ENCODE measurements around the gene CPXM2.

The CPXM2 gene

DNA sequence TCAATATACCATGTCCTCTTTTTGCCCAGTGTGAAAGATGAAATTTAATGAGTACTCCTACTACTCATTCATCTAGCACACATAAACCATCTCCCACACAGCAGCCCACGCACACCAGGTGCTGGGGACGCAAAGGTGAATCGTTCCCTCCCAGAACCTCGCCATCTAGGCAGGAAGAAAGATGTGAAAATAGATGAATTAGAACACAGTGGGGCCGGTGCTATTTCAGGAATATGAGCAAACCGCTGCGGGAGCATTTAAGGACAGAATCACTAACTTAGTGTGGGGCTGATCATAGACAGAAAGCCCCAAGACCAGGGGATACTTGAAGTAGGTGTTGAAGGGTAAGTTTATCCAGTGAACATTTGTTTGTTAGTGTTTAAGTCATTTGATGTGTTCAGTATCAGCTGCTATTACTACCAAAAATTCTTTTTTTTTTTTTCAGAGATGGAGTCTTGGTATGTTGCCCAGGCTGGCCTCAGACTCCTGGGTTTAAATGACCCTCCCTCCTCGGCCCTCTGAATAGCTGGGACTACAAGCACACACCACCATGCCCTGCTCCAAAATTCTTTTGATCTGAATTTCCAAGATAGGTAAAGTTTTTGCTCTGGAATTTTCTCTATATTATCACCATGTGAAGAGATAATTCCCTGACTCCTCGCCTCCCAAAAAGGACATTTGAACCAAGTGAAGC lies 48.8 kb downstream of the CPXM2 start:
- DNase-seq, result no peak

DNA sequence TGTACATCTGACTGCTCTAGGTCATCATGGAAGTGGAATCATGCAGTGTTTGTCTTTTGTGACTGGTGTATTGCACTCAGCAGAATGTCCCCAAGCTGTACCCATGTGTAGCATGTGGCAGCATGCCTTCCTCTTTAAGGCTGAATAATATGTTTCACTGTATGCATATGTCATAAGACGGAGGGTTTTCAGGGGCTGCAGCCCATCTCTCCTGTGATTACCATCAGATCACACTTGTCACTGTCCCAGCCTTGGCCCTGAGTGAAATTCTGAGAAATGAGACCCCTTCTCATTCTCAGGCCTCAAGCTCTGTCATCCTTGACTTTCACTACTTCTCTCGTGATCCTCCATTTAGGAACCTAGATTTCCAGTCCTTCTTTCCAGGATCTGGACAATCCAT lies 50.0 kb downstream of the CPXM2 start:
- no peak for DNase-seq

GRCh38 chr10:123841115-123841514 lies 50.5 kb downstream of the CPXM2 start:
- DNase-seq, result no peak

GRCh38 chr10:123840714-123841113 lies 50.9 kb downstream of the CPXM2 start:
- DNase-seq, result no peak

DNA sequence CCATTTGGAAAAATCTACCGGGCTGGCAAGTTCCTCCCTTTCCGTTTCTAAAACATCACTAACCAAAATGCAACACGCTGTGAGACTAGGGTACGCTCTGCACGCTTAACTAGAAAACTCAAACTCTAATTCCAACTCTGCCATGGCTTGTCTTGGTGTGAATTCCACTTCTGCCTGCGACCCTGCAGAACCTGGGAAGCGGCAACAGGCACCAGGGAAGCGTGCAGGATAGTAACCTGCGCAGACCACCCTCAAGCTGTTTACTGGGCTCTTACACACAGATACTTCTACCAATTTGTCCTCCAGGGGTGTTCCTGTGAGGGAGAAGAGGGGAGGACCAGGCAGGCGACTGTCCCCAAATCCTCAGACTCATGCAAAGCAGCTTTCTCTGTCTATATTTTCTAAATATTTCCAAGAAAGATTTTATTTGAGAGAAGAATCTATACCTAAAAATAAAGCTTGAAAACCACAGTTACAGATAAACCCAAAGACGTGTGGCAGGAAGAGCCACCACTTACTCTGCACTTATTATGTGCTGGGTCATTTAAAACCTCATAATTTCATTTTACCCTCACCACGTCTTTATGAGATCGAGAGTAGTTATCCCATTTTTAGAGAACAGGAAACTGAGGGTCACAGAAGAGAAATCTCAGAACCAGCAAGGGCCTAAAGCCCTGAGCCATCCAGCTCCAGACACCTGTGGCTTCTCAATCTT lies 52.9 kb downstream of the CPXM2 start:
- no peak for DNase-seq

GRCh38 chr10:123837756-123838155 lies 53.9 kb downstream of the CPXM2 start:
- DNase-seq, result no peak

- DNase-seq, result no peak
Measured at GRCh38 chr10:123836418-123837145, 55.0 kb downstream of the CPXM2 start.

DNA sequence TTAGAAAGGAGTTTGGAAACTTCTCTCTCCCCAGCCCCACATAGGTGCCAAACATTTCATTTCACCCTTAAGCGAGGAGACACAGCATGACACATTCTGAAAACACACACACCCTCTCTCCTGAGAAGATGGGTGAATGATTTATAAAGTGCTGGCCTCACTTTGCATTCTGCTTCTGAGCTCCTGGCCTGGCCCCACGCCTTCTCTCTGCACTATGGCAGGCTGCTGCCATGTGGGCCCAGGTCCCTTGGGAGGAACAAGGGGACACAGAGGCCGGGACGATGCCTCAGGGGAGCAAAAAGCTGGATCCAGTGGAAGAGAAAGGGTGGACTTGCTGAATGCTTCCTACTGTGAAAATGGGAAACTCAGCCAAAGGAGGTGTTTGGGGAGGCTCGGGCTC lies 56.0 kb downstream of the CPXM2 start:
- DNase-seq, result no peak

GRCh38 chr10:123833170-123833850 lies 58.3 kb downstream of the CPXM2 start:
- DNase-seq, result no peak

- DNase-seq, result no peak
Measured at GRCh38 chr10:123831259-123831658, 60.3 kb downstream of the CPXM2 start.

DNA sequence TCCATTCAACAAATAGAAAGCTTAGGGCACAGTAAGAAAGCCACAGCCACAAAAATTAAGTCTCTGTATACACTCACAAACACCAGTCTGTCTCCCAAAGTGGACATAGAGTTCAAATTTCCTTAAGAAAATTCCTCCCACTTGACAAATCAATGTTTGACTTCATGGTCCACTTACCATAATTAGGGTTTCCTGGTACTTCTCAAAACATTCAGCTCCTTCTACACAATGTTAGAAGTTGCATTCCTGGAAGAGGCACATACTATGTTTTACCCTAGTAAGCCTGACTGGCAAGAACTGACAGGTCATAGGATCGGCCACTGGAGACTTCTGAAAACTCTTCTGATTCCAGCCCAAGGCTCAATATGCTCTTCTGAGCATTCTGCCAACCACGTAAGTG lies 70.5 kb downstream of the CPXM2 start:
- no peak for DNase-seq

DNA sequence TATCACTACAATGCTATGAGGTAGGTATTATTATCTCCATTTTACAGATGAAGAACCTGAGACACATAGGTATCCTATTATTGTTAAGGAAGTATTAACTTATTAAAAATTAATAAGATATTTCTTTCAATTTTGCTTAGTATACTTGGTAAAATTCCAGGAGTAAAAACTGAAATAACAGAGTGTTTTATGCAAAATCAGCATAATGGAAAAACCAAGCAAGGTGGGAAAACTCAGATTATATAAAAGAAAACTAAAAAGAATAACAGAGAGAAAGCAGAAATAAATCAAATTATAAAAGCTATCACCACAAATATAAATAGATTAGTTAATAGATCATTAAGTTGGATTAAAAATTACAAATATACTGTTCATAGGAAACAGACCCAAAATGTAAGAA lies 82.0 kb downstream of the CPXM2 start:
- no peak for DNase-seq

DNA sequence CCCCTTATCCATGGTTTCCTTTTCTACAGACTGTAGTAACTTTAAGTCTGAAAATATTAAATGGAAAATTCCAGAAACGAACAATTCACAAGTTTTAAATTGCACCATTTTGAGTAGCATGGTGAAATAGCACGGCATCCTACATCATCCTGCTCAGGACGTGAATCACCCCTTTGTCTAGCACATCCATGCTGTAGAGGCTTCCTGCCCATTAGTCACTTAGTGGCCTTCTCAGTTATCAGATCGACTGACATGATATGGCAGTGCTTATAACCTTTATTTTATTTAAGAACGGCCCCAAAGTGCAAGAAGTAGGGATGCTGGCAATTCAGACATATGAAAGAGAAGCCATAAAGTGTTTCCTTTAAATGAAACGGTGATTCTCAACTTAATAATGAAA lies 82.7 kb downstream of the CPXM2 start:
- DNase-seq, result no peak

- no peak for DNase-seq
Measured at GRCh38 chr10:123808286-123808685, 83.3 kb downstream of the CPXM2 start.

GRCh38 chr10:123807444-123808035 lies 84.1 kb downstream of the CPXM2 start:
- DNase-seq, result no peak

GRCh38 chr10:123804716-123805115 lies 86.9 kb downstream of the CPXM2 start:
- DNase-seq, result no peak

- no peak for DNase-seq
Measured at GRCh38 chr10:123800821-123801220, 90.8 kb downstream of the CPXM2 start.

DNA sequence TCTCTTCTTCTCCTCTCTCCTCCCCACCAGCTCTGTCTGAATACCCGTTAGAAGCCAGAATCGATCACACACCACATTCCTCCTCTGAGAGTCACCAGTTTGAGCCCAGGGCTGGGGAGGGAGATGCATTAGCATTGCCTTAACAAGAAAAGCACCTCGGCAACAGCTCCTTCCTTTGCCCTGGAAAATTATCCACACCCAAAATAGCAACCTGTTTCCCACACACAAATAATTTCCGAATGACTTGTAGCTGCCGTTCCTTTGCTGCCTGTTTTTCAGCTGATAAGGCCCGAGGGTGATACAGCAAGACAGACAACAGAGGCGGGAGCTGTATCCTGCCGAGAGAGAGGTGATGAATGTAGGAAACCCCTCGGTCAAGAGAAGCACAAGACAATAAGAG lies 91.3 kb downstream of the CPXM2 start:
- no peak for DNase-seq

GRCh38 chr10:123798856-123799255 lies 92.8 kb downstream of the CPXM2 start:
- DNase-seq, result no peak

DNA sequence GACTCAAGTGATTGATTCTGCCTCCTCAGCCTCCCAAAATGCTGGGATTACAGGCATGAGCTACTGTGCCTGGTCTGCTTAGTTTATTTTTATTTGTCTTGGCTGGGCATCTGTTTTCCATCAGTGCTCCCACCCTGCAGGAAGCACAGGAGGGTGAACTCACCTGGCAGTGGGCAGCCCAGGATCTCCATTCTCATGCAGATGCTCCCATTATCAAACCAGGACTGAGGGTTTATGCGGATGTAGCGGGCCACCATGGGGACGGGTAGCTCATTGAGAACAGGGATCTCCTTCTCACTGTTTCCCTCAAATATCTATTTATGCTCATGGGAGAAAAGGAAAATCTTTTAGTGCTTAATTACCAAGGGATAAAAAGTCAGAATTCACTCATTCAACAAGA lies 93.8 kb downstream of the CPXM2 start:
- no peak for DNase-seq

GRCh38 chr10:123796736-123797135 lies 94.9 kb downstream of the CPXM2 start:
- no peak for DNase-seq

- no peak for DNase-seq
Measured at GRCh38 chr10:123795846-123796590, 95.6 kb downstream of the CPXM2 start.

Data from AML-193 (cell line).